Sigmoid colon (tissue), 4 donors: ENCODE results near the gene TTC19.
A peak's percentile ranks its signal among the peaks of the same experiment; 100 is the strongest.

Experiments used
- CTCF ChIP-seq, 4 experiments: fragments of 450-650 bp in 3 of 4; fragments of 200-600 bp in 1 of 4; IDR thresholded peaks; one replicate each; pipeline ENCODE4 v1.5.1; 2016 to 2019; ENCODE audit warnings: antibody characterized with exemption in 4 of 4, mild to moderate bottlenecking in 3 of 4, moderate library complexity in 2 of 4
- EP300 ChIP-seq, 4 donors: sonication (generic); formaldehyde crosslinking; IDR thresholded peaks; one replicate each; pipeline ENCODE4 v1.6.1; 2017; ENCODE audit warnings: antibody characterized with exemption in 4 of 4
- POLR2AphosphoS5 ChIP-seq, 4 donors: sonication (generic); formaldehyde crosslinking; IDR thresholded peaks; one replicate each; pipeline ENCODE4 v1.6.1; 2017; ENCODE audit warnings: antibody characterized with exemption in 4 of 4

- peak in 3 of 4 donors; percentile 4 to 12 (median 10) for TF ChIP-seq POLR2AphosphoS5 (IDR thresholded peaks at IDR 0.05)
- no peak for TF ChIP-seq EP300 (IDR thresholded peaks at IDR 0.05)
- TF ChIP-seq CTCF (IDR thresholded peaks at IDR 0.05): no peak
Measured at GRCh38 chr17:15999974-16000827, 577 bp downstream of the TTC19 start.
